Activated T-cell treated with anti-CD3 and anti-CD28 coated beads, Interleukin-2, amount 50 U/mL, for 4 hours (primary cell): ENCODE measurements around the gene DLK1. TPM values are rescaled to one million over a fixed set of nuclear protein-coding genes. Genes with fewer than 3 reads are reported as not detected.

Experiments used
- ATAC-seq, 2 donors: fragments of 200-7000 bp; cut with Tn5 transposase; one replicate each; pipeline ENCODE4 v1.10.0; 2021
- DNase-seq: peaks from one replicate; pipeline ENCODE4 v3.0.0-alpha.2; 2020
- H3K27me3 Mint-ChIP-seq: one replicate; pipeline ENCODE4 v1.8.0; 2021; ENCODE audit warnings: low read depth, mixed read lengths
- H3K36me3 Mint-ChIP-seq: one replicate; pipeline ENCODE4 v1.8.0; 2022; ENCODE audit warnings: mixed read lengths; ENCODE audit not compliant: insufficient read depth
- H3K4me1 Mint-ChIP-seq: one replicate; pipeline ENCODE4 v1.8.0; 2021; ENCODE audit warnings: low read depth, mixed read lengths
- H3K4me3 Mint-ChIP-seq: one replicate; pipeline ENCODE4 v1.8.0; 2021; ENCODE audit warnings: mild to moderate bottlenecking, moderate library complexity, mixed read lengths
- H3K9me3 Mint-ChIP-seq: one replicate; pipeline ENCODE4 v1.8.0; 2021; ENCODE audit warnings: mixed read lengths
- total RNA-seq, 3 donors: library from RNA; stranded (reverse); gene quantifications; one replicate each; pipeline ENCODE4 v1.2.1, GENCODE V29; 2021

DLK1 gene
- under 1 TPM; 0.63 to 0.68 (median 0.63) TPM for total RNA-seq

GRCh38 chr14:100726550-100727085 is at the start of gene DLK1:
Gene DLK1, plus strand, starts transcription at chr14:100726892. Its CDS starts 177 bp downstream, at chr14:100727069.
- ATAC-seq (no peak), DNase-seq (no peak)
- H3K9me3 Mint-ChIP-seq, result no peaks in the 10 kb centered on the region

GRCh38 chr14:100677152-100677551 is 49.5 kb upstream of the DLK1 start:
- DNase-seq, result no peak
- ATAC-seq, result no peak
- H3K27me3 Mint-ChIP-seq, result peaks cover 32% of the 10 kb centered on the region
- H3K9me3 Mint-ChIP-seq, result no peaks in the 10 kb centered on the region
- no peak overlapping the region for H3K4me3 Mint-ChIP-seq
- no peaks in the 10 kb centered on the region for H3K36me3 Mint-ChIP-seq
- H3K4me1 Mint-ChIP-seq, result no peaks in the 10 kb centered on the region

More at GRCh38 chr14:100726550-100727085, at the start of gene DLK1:
- no peak within 1 kb of the TSS for H3K4me3 Mint-ChIP-seq
- no peaks in the 10 kb centered on the region for H3K4me1 Mint-ChIP-seq
- H3K27me3 Mint-ChIP-seq, result peaks cover 47% of the 10 kb centered on the region
- no peaks in the 10 kb centered on the region for H3K36me3 Mint-ChIP-seq

- ATAC-seq, result no peak
- Mint-ChIP-seq H3K9me3 (no peaks in the 10 kb centered on the region), H3K4me3 (no peak overlapping the region), H3K4me1 (no peaks in the 10 kb centered on the region), H3K36me3 (no peaks in the 10 kb centered on the region), H3K27me3 (peaks cover 26% of the 10 kb centered on the region)
- DNase-seq, result no peak
Observed at GRCh38 chr14:100677554-100678468, 48.9 kb upstream of the DLK1 start.

GRCh38 chr14:100678469-100678828 is 48.2 kb upstream of the DLK1 start:
- no peaks in the 10 kb centered on the region for H3K9me3 Mint-ChIP-seq
- ATAC-seq (no peak), DNase-seq (no peak)
- H3K36me3 Mint-ChIP-seq, result no peaks in the 10 kb centered on the region
- peaks cover 22% of the 10 kb centered on the region for H3K27me3 Mint-ChIP-seq
- H3K4me1 Mint-ChIP-seq, result no peaks in the 10 kb centered on the region
- H3K4me3 Mint-ChIP-seq, result no peak overlapping the region

- Mint-ChIP-seq H3K36me3 (no peaks in the 10 kb centered on the region), H3K4me3 (no peak overlapping the region), H3K4me1 (no peaks in the 10 kb centered on the region), H3K9me3 (no peaks in the 10 kb centered on the region), H3K27me3 (peaks cover 16% of the 10 kb centered on the region)
- no peak for ATAC-seq
- DNase-seq, result no peak
Observed at GRCh38 chr14:100679153-100679552, 47.5 kb upstream of the DLK1 start.

GRCh38 chr14:100679707-100680438 is 46.8 kb upstream of the DLK1 start:
- Mint-ChIP-seq H3K4me1 (no peaks in the 10 kb centered on the region), H3K9me3 (no peaks in the 10 kb centered on the region), H3K4me3 (no peak overlapping the region), H3K36me3 (no peaks in the 10 kb centered on the region), H3K27me3 (peaks cover 9% of the 10 kb centered on the region)
- ATAC-seq (no peak), DNase-seq (no peak)

- Mint-ChIP-seq H3K4me3 (no peak overlapping the region), H3K4me1 (no peaks in the 10 kb centered on the region), H3K9me3 (no peaks in the 10 kb centered on the region), H3K27me3 (peaks cover 4% of the 10 kb centered on the region), H3K36me3 (no peaks in the 10 kb centered on the region)
- DNase-seq (no peak), ATAC-seq (no peak)
Observed at GRCh38 chr14:100680439-100681051, 46.1 kb upstream of the DLK1 start.

GRCh38 chr14:100681111-100681510 is 45.6 kb upstream of the DLK1 start:
- no peaks in the 10 kb centered on the region for H3K36me3 Mint-ChIP-seq
- ATAC-seq (no peak), DNase-seq (no peak)
- H3K4me3 Mint-ChIP-seq, result no peak overlapping the region
- H3K27me3 Mint-ChIP-seq, result peaks cover 3% of the 10 kb centered on the region
- no peaks in the 10 kb centered on the region for H3K9me3 Mint-ChIP-seq
- H3K4me1 Mint-ChIP-seq, result no peaks in the 10 kb centered on the region

- ATAC-seq (no peak), DNase-seq (no peak)
- no peak overlapping the region for H3K4me3 Mint-ChIP-seq
- peaks cover 3% of the 10 kb centered on the region for H3K27me3 Mint-ChIP-seq
- no peaks in the 10 kb centered on the region for H3K9me3 Mint-ChIP-seq
- no peaks in the 10 kb centered on the region for H3K4me1 Mint-ChIP-seq
- no peaks in the 10 kb centered on the region for H3K36me3 Mint-ChIP-seq
Observed at GRCh38 chr14:100682749-100683148, 43.9 kb upstream of the DLK1 start.

- no peaks in the 10 kb centered on the region for H3K4me1 Mint-ChIP-seq
- no peaks in the 10 kb centered on the region for H3K9me3 Mint-ChIP-seq
- no peaks in the 10 kb centered on the region for H3K36me3 Mint-ChIP-seq
- H3K27me3 Mint-ChIP-seq, result peaks cover 3% of the 10 kb centered on the region
- ATAC-seq (no peak), DNase-seq (no peak)
- H3K4me3 Mint-ChIP-seq, result no peak overlapping the region
Observed at GRCh38 chr14:100683578-100683977, 43.1 kb upstream of the DLK1 start.

- ATAC-seq (no peak), DNase-seq (no peak)
- Mint-ChIP-seq H3K27me3 (peaks cover 3% of the 10 kb centered on the region), H3K36me3 (no peaks in the 10 kb centered on the region), H3K4me3 (no peak overlapping the region), H3K9me3 (no peaks in the 10 kb centered on the region), H3K4me1 (no peaks in the 10 kb centered on the region)
Observed at GRCh38 chr14:100684154-100684553, 42.5 kb upstream of the DLK1 start.

GRCh38 chr14:100684961-100685360 is 41.7 kb upstream of the DLK1 start:
- DNase-seq (no peak), ATAC-seq (no peak)
- Mint-ChIP-seq H3K4me3 (no peak overlapping the region), H3K4me1 (no peaks in the 10 kb centered on the region), H3K9me3 (no peaks in the 10 kb centered on the region), H3K36me3 (no peaks in the 10 kb centered on the region), H3K27me3 (peaks cover 3% of the 10 kb centered on the region)

GRCh38 chr14:100686858-100687257 is 39.8 kb upstream of the DLK1 start:
- no peak for ATAC-seq
- no peaks in the 10 kb centered on the region for H3K36me3 Mint-ChIP-seq
- H3K27me3 Mint-ChIP-seq, result peaks cover 10% of the 10 kb centered on the region
- no peak overlapping the region for H3K4me3 Mint-ChIP-seq
- H3K4me1 Mint-ChIP-seq, result no peaks in the 10 kb centered on the region
- H3K9me3 Mint-ChIP-seq, result no peaks in the 10 kb centered on the region
- no peak for DNase-seq

GRCh38 chr14:100687386-100687785 is 39.3 kb upstream of the DLK1 start:
- ATAC-seq (no peak), DNase-seq (no peak)
- Mint-ChIP-seq H3K27me3 (peaks cover 15% of the 10 kb centered on the region), H3K4me3 (no peak overlapping the region), H3K4me1 (no peaks in the 10 kb centered on the region), H3K9me3 (no peaks in the 10 kb centered on the region), H3K36me3 (no peaks in the 10 kb centered on the region)
